Left lobe of liver (tissue), 2 donors: Measurements from ENCODE around the gene WTIP. TPM values are rescaled to one million over a fixed set of nuclear protein-coding genes. Genes with fewer than 3 reads are reported as not detected.

Source experiments
- ATAC-seq: fragments of 200-7000 bp; cut with Tn5 transposase; one replicate; pipeline ENCODE4 v1.9.1; 2020; ENCODE audit warnings: mild to moderate bottlenecking, moderate library complexity
- DNase-seq: peaks from one replicate; pipeline ENCODE4 v3.0.0-alpha.2; 2020; ENCODE audit warnings: low spot score
- total RNA-seq: library from RNA; stranded (reverse); gene quantifications from one replicate; pipeline ENCODE4 v1.2.1, GENCODE V29; 2021
- donor health status: DM: no; HTN: no; CAD: no; lungs with moderate emphysema.
- donor health status: DM: no; HTN: yes; CAD: no.

Gene WTIP
- total RNA-seq, 1 donor from 2014 or later: 1.4 TPM

DNA sequence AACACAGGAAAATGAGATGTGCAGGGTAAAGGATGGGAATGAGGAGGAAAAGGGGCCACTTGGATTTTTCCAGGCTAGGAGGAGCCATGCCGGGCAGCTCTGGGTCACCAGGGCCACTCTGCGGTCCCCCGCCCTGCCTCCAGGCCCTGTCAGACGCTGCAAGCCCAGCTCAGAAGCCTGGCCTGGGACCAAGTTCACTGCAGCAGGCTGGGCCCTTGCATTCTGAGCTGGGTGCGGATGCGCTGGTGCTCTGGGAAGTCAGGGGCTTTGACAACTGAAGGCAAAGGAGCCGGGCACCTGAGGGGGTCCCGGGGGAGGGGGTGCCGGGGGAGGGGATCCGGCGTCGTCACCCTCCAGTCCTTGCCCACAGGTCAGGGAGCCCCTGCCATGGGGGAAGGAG is 77.5 kb downstream of the WTIP start:
- DNase-seq (no peak), ATAC-seq (no peak)

DNA sequence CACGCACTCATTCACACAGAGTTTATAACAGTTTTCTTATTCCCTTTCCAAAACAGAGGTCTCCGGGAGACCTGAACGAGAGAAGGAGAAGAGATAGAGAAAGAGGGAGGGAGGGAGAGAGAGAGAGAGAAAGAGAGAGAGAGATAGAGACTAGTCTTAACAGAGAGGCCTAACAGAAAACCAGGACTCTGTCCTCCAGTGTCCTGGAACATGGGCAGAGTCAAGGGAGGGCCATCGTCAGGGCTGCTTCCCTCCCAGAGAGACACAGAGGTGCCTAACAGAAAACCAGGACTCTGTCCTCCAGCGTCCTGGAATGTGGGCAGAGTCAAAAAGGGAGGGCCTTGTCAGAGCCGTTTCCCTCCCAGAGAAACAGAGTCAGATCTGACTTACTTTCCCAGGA is 78.7 kb downstream of the WTIP start:
- DNase-seq (no peak), ATAC-seq (no peak)

Other genes with a start within 250 kb of the WTIP start
- 9.2 TPM for gene GARRE1, start 227.2 kb upstream of the WTIP start, total RNA-seq
- gene GPI, start 116.6 kb upstream of the WTIP start, total RNA-seq: 194 TPM
- gene PDCD2L, start 77.4 kb upstream of the WTIP start, total RNA-seq: 3.3 TPM
- gene UBA2, start 53.4 kb upstream of the WTIP start, total RNA-seq: 18.1 TPM
- gene SCGB2B2, start 195.4 kb downstream of the WTIP start, total RNA-seq: 1.1 TPM
- gene ZNF302, start 195.9 kb downstream of the WTIP start, total RNA-seq: 13.9 TPM